Measurements from ENCODE around the gene AJM1.

DNA sequence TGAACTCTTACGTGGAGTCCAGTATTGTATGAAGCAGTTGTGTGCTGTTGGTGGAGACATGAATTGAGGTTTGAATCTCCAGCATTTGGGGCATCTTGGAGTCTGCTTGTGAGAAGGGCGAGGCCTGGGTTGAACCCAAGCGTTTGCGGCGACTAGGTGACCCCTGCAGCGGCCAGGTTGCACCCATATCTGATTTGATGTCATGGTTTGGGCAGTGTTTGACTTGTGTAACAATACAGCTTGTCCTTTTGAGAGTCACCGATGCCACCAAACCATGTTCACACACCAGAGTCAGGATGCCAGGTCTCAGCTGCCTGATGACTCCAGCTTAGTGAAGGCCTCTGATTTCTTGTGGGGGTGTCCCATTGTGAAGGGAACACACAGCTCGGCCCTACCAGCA lies 46.2 kb downstream of the AJM1 start:
- TF ChIP-seq, protein P1, sequence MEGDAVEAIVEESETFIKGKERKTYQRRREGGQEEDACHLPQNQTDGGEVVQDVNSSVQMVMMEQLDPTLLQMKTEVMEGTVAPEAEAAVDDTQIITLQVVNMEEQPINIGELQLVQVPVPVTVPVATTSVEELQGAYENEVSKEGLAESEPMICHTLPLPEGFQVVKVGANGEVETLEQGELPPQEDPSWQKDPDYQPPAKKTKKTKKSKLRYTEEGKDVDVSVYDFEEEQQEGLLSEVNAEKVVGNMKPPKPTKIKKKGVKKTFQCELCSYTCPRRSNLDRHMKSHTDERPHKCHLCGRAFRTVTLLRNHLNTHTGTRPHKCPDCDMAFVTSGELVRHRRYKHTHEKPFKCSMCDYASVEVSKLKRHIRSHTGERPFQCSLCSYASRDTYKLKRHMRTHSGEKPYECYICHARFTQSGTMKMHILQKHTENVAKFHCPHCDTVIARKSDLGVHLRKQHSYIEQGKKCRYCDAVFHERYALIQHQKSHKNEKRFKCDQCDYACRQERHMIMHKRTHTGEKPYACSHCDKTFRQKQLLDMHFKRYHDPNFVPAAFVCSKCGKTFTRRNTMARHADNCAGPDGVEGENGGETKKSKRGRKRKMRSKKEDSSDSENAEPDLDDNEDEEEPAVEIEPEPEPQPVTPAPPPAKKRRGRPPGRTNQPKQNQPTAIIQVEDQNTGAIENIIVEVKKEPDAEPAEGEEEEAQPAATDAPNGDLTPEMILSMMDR (IDR thresholded peaks at IDR 0.05) = no peak
- no peak for TF ChIP-seq TCF7L2 (IDR thresholded peaks at IDR 0.05; ENCODE audit: low read depth, low read length)
- no peak for TF ChIP-seq POLR2AphosphoS5 (IDR thresholded peaks at IDR 0.05; ENCODE audit: low read depth, low read length)
- TF ChIP-seq REST (IDR thresholded peaks at IDR 0.05; ENCODE audit: insufficient read depth in 1 of 2, low read depth in 2 of 2, low read length in 1 of 2) = no peak
- TF ChIP-seq SIN3A (IDR thresholded peaks at IDR 0.05; ENCODE audit: borderline replicate concordance, insufficient read depth, low read depth, low read length) = no peak

Data from Panc1 (cell line).